ENCODE results near the gene CCDC33.
A peak's percentile ranks its signal among the peaks of the same experiment; 100 is the strongest.

The CCDC33 gene

GRCh38 chr15:74208901-74209559, 27.1 kb upstream of the CCDC33 start:
- no peak for DNase-seq (ENCODE audit: low read depth)

DNA sequence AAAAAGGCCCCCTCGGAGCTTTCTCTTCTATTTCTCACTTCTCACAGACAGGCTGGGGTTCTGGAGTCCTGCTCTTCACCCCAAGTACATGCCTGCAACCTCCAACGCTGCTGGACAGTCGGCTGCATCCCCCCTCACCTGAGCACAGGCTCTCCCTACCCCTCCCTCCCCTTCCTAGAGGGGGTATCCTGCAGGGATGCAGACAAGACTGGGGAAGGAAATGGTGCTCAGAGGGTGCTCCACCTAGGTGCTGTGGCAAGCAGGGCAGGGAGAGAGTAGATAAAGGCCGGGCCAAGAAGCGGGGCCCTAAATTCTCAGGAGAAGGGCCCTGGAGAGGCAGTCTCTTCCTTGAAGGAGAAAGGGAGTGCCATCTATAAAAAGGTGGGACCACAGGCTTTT, 26.6 kb upstream of the CCDC33 start:
- DNase-seq (ENCODE audit: low read depth) = no peak

GRCh38 chr15:74209997-74210671, 26.0 kb upstream of the CCDC33 start:
- no peak for DNase-seq (ENCODE audit: low read depth)

- DNase-seq (ENCODE audit: low read depth) = no peak
Observed at GRCh38 chr15:74210729-74211128, 25.4 kb upstream of the CCDC33 start.

DNA sequence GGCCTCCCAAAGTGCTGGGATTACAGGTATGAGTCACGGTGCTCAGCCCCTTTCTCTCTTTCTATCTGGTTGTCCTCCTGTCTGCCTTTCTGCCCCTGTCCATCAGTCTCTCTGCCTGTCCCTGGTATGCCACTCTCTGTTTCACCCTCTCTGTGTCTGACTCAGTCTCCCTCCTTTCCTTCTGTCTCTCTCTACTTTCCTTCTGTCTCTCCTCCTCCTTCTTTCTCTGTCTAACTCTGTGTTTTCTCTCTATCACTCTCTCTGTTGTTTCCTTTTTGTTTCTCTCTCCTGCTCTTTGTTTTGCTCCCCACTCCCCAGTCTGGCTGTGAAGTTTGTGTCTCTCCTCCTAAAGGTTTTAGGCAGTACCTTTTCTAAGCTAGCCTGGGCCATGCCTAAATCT, 24.5 kb upstream of the CCDC33 start:
- DNase-seq (ENCODE audit: low read depth) = no peak

- no peak for DNase-seq (ENCODE audit: low read depth)
Observed at GRCh38 chr15:74212494-74212893, 23.6 kb upstream of the CCDC33 start.

DNA sequence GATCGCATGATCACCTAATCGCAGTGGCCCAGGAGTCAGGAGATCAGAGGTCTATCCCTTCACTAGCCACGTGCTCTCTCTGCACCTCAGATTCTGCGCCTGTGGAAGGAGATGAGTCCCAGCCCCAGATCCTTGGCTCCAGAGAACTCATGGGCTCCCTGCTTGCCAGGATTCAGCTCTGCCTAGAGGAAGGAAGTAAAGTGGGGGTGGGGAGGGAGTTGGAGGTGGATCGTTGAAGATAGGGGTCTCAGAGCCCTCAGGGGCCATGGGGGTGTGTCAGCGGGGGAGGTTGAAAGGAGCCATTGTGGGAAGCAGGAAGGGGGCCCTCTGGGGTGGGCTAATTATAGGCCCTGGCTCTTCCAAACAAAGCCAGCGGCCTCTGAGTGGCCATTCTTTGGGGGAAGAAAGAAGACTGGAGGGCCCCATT, 22.3 kb upstream of the CCDC33 start:
- DNase-seq (ENCODE audit: low read depth) = peak; percentile 63

DNA sequence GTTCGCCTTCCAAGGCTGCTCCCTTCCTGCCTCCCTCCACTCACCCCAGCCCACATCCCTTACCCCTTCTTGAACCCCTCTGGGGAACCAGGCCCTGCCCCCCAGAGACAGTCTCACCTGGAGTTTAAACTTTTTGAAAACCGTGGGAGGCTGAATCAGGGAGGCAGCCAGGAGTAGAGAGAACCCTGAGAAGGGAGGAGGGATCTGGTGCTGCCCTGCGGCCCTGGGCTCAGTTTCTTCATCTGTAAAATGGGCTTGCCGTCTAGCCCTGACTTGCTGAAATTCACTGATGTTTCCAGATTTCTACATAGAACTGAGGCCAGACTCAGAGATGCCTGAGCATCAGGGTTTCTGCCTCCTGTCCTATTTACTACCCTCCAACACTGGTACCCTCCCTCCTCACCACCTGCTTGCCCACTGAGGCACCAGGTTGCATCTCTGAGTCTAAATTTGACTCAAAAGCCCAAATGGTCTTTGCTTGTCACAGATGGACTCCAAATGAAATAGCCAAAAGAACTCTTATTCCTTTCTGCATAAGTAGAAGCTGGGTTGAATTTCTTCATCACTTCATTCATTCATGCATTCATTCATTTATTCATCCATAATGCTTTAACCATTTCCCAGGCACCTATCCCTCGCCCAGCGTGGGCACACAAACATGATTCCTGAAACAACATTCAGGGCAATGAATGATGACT, 21.7 kb upstream of the CCDC33 start:
- DNase-seq (ENCODE audit: low read depth) = no peak

DNA sequence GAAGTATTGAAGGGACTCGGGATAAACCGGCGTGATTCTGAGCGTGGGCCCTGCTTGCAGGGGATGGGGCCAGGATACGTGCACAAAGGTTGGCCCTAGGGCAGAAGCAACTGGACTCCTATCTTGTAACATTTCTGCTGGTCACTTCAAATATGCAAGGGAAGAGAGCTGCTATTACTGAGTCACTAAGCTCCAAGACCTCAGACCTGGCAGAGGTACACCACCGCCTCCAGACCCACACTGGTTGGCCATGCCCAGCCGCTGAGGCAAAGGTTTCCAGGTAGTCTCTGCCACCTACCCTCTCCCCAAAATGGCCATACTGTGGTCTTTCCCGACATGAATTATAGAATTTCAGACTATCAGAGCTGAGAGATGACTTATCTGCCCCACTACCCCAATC, 20.2 kb upstream of the CCDC33 start:
- DNase-seq (ENCODE audit: low read depth) = no peak

DNA sequence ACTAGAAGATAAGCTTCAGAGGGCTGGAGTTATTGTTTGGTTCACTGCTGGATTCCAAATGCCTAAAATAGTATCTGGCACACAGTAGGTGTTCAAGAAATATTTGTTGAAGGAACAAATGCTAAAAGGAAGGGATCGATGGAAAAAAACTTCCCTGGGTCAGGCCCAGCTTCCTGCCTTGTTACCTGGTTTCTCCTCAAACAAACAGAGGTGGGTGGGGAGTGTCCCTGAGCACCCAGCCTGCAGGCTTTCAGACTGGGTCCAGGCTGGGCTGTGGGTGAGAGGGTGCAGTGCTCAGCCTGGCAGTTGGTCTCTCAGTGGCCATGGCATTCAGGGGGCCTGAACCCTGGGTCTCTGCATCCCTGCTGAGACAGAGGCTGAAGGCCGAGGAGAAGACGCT, 19.2 kb upstream of the CCDC33 start:
- no peak for DNase-seq (ENCODE audit: low read depth)

- no peak for DNase-seq (ENCODE audit: low read depth)
Observed at GRCh38 chr15:74217907-74218885, 17.9 kb upstream of the CCDC33 start.

DNA sequence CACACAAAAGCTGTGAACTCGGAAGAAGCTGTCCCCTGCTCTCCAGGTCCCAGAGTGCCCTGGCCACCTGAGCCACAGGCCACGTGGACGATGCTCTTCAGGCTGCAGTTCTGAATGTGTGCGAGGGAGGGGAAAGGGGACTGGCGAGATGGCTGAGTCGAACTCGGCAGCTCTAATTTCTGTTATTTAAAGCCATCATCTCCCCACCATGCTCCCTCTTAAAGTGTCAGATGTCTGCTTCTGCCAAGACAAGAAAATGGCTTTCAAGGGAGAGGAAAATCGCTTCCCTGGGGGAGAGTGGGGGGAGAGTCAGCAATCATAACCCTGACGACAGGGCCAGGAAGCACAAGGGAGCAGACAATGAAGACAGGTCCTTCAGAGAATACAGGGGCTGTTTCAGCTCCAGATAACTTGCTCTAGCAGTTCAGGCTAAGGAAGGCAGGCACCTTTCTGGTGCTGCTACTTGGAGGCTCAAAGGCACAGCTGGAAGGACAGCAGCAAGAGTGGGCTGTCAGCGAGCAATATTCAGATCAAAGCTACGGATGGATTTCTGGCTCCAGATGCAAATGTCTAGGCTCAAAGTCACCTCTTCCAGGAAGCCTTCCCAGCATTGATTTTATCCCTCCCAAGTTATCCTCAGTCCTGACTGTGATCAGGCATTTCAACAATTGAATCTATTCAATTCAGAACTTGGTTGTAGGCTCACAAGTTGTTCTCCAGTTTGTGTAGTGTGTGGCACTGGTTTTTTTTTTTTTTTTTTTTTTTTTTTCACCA, 15.5 kb upstream of the CCDC33 start:
- no peak for DNase-seq (ENCODE audit: low read depth)

DNA sequence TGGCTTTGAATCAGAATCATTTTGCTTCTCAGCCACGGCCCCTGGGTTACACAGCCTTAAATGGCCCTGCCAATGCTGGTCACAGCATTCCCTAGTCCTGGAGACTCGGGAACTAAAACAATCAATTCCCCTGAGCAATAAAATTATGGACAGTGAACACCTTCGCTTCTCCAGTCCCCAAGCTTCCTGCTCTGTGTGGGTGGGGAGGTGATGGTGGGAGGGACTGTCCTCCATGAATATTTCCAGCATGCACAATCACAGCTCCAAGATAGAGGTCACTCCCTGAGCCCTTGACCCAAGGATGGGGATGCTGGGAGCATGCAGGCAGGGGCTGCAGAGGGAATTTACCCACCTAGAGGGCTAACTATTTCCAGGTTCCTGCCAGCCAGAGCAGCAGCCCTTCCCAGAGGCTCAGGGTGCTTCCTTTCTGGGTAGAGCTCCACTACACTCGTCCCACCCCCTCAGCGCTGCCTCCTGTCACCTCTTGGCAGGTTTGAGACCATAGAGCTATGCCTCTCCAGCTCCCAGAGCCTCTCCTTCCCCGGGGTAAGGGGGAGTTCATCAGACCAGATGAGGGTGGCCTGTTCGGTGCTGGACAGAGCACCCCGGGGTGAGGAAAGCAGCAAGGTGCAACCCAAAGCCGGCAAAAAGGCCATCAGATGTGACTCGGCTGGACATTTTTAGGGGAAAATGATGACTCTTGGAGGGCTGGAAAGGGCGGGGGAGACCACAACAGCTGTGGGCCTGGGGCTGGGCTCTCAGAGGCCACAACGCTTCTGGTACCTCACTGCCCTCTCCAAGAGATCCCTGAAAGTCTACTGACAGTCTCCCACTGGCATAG, 14.5 kb upstream of the CCDC33 start:
- DNase-seq (ENCODE audit: low read depth) = no peak

GRCh38 chr15:74222240-74223119, 13.6 kb upstream of the CCDC33 start:
- DNase-seq (ENCODE audit: low read depth) = no peak

DNA sequence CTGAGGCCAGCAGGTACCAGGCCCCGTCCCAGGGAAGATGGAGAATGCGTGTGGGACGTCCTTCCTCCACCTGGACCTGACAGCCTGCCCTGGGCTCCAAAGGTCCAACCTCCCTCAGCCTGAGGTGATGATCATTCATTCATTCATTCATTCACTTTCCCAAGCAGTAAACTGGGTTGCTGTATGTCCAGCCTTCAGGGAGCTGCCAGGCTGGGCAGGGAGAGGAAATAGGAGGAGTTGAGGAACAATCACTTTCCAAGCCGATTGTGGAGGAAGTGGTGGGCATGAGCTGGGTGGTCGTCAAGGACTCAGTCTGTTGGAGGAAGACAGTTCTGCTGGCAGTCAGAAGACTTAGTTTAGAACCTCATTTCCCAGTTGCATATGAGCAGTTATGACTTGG, 10.2 kb upstream of the CCDC33 start:
- no peak for DNase-seq (ENCODE audit: low read depth)

- DNase-seq (ENCODE audit: low read depth) = no peak
Observed at GRCh38 chr15:74226761-74227540, 9.2 kb upstream of the CCDC33 start.

- DNase-seq (ENCODE audit: low read depth) = no peak
Observed at GRCh38 chr15:74227968-74228722, 8.0 kb upstream of the CCDC33 start.

DNA sequence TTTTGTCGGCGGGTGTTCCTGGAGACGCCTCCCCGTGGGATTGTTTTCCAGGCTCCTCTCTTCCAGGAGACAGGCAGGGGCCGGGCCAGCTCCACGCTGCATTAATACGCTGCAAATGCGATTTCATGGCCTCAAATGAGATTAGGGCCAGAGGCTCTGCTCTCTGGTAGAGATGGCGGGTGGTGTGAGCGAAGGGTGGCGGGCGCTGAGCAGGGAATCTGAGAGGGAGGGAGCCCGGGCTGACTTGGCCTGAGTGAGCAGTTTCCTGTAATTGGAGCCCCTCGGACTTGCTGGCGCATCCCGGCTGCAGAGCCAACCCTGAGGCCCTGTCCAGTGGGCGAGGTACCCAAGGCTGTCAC, 7.4 kb upstream of the CCDC33 start:
- no peak for DNase-seq (ENCODE audit: low read depth)

All from CMK (cell line).